SK-N-SH (cell line): Measurements from ENCODE around the gene WDR7. TPM values are rescaled to one million over a fixed set of nuclear protein-coding genes. Genes with fewer than 3 reads are reported as not detected.

Source experiments
- CTCF ChIA-PET: fragments of 300-600, 350-600 bp; formaldehyde crosslinking; extraction: SDS; loops from one replicate; lab custom pipeline; 2021; lab: Yijun Ruan, JAX
- POLR2A ChIA-PET: fragments of 350-600 bp; sonication (Branson Sonifier 250); formaldehyde crosslinking; extraction: SDS; loops from one replicate; lab custom pipeline; 2020; ENCODE audit warnings: antibody characterized with exemption, inconsistent platforms; lab: Yijun Ruan, JAX
- DNase-seq: peaks from one replicate; pipeline ENCODE4 v3.0.0; 2012
- H2AFZ ChIP-seq: fragments of 200-600 bp; sonication (generic); 2 replicates; pipeline ENCODE4 v1.8.1; 2016; ENCODE audit warnings: antibody characterized with exemption, mild to moderate bottlenecking, low read depth
- H3F3A ChIP-seq: fragments of 200-600 bp; sonication (generic); replicated peaks from 2 replicates; pipeline ENCODE3; 2016; ENCODE audit warnings: antibody characterized with exemption, mild to moderate bottlenecking; ENCODE audit not compliant: insufficient read depth
- H3K27ac ChIP-seq, 2 experiments: fragments of 200-500 bp in 1 of 2; fragments of 200-600 bp in 1 of 2; sonication (Bioruptor generic) in 1 of 2; sonication (generic), shearing (Covaris generic) in 1 of 2; 2 replicates each; pipeline versions ENCODE4 v1.5.1 to v1.6.1; 2014 to 2016; ENCODE audit warnings: low read depth in 2 of 2, inconsistent platforms in 1 of 2, low read length in 1 of 2, mild to moderate bottlenecking in 1 of 2, mixed read lengths in 1 of 2
- H3K27me3 ChIP-seq: fragments of 200-600 bp; sonication (generic), shearing (Covaris generic); 2 replicates; pipeline ENCODE4 v1.6.1; 2016; ENCODE audit warnings: mixed run types; ENCODE audit not compliant: insufficient read depth
- H3K36me3 ChIP-seq, 2 experiments: fragments of 200-500 bp in 1 of 2; fragments of 200-600 bp in 1 of 2; sonication (Bioruptor generic) in 1 of 2; sonication (generic) in 1 of 2; replicated peaks in 1 of 2; 2 replicates each; pipeline versions ENCODE3 to v1.5.1; 2014 to 2016; ENCODE audit warnings: low read length in 1 of 2, mild to moderate bottlenecking in 1 of 2; ENCODE audit not compliant: insufficient read depth in 2 of 2, control insufficient read depth in 1 of 2
- H3K4me1 ChIP-seq, 2 experiments: fragments of 200-500 bp in 1 of 2; fragments of 200-600 bp in 1 of 2; sonication (Bioruptor generic) in 1 of 2; sonication (generic), shearing (Covaris generic) in 1 of 2; 2 replicates each; pipeline versions ENCODE4 v1.5.1 to v1.6.1; 2014 to 2016; ENCODE audit warnings: low read depth in 1 of 2, low read length in 1 of 2, mixed run types in 1 of 2; ENCODE audit not compliant: insufficient read depth in 2 of 2, control insufficient read depth in 1 of 2
- H3K4me2 ChIP-seq: fragments of 200-600 bp; sonication (generic), shearing (Covaris generic); 2 replicates; pipeline ENCODE4 v1.6.1; 2017; ENCODE audit warnings: mixed run types
- H3K4me3 ChIP-seq, 2 experiments: fragments of 200-500 bp in 1 of 2; fragments of 200-600 bp in 1 of 2; sonication (Bioruptor generic) in 1 of 2; sonication (generic), shearing (Covaris generic) in 1 of 2; 2 replicates each; pipeline versions ENCODE4 v1.5.1 to v1.8.1; 2014 to 2016; ENCODE audit warnings: low read depth in 2 of 2, inconsistent platforms in 1 of 2, low read length in 1 of 2, mild to moderate bottlenecking in 1 of 2, mixed read lengths in 1 of 2, moderate library complexity in 1 of 2
- H3K79me2 ChIP-seq: fragments of 200-600 bp; sonication (generic); 2 replicates; pipeline ENCODE4 v1.8.1; 2017; ENCODE audit warnings: mild to moderate bottlenecking; ENCODE audit not compliant: insufficient read depth
- H3K9ac ChIP-seq: fragments of 200-600 bp; sonication (generic); 2 replicates; pipeline ENCODE4 v1.6.1; 2017; ENCODE audit warnings: mixed run types
- H3K9me2 ChIP-seq: fragments of 200-600 bp; sonication (generic); 2 replicates; pipeline ENCODE4 v1.6.1; 2017; ENCODE audit warnings: mixed run types
- H3K9me3 ChIP-seq: fragments of 200-600 bp; sonication (generic); 2 replicates; pipeline ENCODE4 v1.6.1; 2017; ENCODE audit warnings: mixed run types, mild to moderate bottlenecking, moderate library complexity
- H4K20me1 ChIP-seq: fragments of 200-600 bp; sonication (generic); 2 replicates; pipeline ENCODE4 v1.6.1; 2017; ENCODE audit warnings: mild to moderate bottlenecking, mixed run types; ENCODE audit not compliant: insufficient read depth
- GABPA ChIP-seq: IDR thresholded peaks from 2 replicates; pipeline ENCODE4 v1.4.0; 2012; ENCODE audit warnings: low read depth, mild to moderate bottlenecking
- IRF3 ChIP-seq: fragments of 150-350 bp; IDR thresholded peaks from 2 replicates; pipeline ENCODE4 v1.6.1; 2016; ENCODE audit warnings: mild to moderate bottlenecking, low read depth, low read length
- JUND ChIP-seq: IDR thresholded peaks from 2 replicates; pipeline ENCODE4 v1.4.0; 2012
- MEF2A ChIP-seq: IDR thresholded peaks from 2 replicates; pipeline ENCODE4 v1.4.0; 2012; ENCODE audit warnings: low read depth, borderline replicate concordance
- MXI1 ChIP-seq: IDR thresholded peaks from 2 replicates; pipeline ENCODE4 v1.6.1; 2012; ENCODE audit warnings: mild to moderate bottlenecking, low read depth, low read length, improper control_type of control experiment
- NFIC ChIP-seq: IDR thresholded peaks from 2 replicates; pipeline ENCODE4 v1.4.0; 2012; ENCODE audit warnings: borderline replicate concordance
- POLR2AphosphoS5 ChIP-seq: IDR thresholded peaks from 2 replicates; pipeline ENCODE4 v1.6.1; 2012; ENCODE audit warnings: low read depth, low read length
- RAD21 ChIP-seq: IDR thresholded peaks from 2 replicates; pipeline ENCODE4 v1.6.1; 2012; ENCODE audit warnings: mild to moderate bottlenecking, low read length
- RCOR1 ChIP-seq: fragments of 150-350 bp; IDR thresholded peaks from 2 replicates; pipeline ENCODE4 v1.6.1; 2017; ENCODE audit warnings: antibody characterized with exemption, low read length
- REST ChIP-seq: IDR thresholded peaks from 2 replicates; pipeline ENCODE4 v1.6.1; 2012; ENCODE audit warnings: mild to moderate bottlenecking, low read depth, low read length, moderate library complexity
- RXRA ChIP-seq: IDR thresholded peaks from 2 replicates; pipeline ENCODE4 v1.4.0; 2012; ENCODE audit warnings: low read depth, mild to moderate bottlenecking, borderline replicate concordance
- SIN3A ChIP-seq: IDR thresholded peaks from 2 replicates; pipeline ENCODE4 v1.6.1; 2012; ENCODE audit warnings: low read depth, mild to moderate bottlenecking, low read length, moderate library complexity, borderline replicate concordance
- SMC3 ChIP-seq: IDR thresholded peaks from 2 replicates; pipeline ENCODE4 v1.6.1; 2012; ENCODE audit warnings: low read depth, low read length, improper control_type of control experiment
- TCF12 ChIP-seq: IDR thresholded peaks from 2 replicates; pipeline ENCODE4 v1.4.0; 2012
- TEAD4 ChIP-seq: IDR thresholded peaks from 2 replicates; pipeline ENCODE4 v1.4.0; 2012; ENCODE audit warnings: mild to moderate bottlenecking, borderline replicate concordance; ENCODE audit not compliant: insufficient read depth
- WGBS: methylation state at CpG from one replicate; pipeline ENCODE4 v1.1.6; 2017; ENCODE audit warnings: low lambda C conversion rate; 5-methylcytosine and 5-hydroxymethylcytosine counted together
- polyA plus RNA-seq, 3 experiments: library from polyadenylated mRNA; depleted of rRNA; stranded (reverse); fragments of >200 nt; gene quantifications; 2 replicates each; pipeline ENCODE4 v1.2.3, GENCODE V29; 2012

The WDR7 gene
- polyA plus RNA-seq, 1 of the 3 experiments (the other 2 are of a cell fraction), result 4.1 TPM

- Histone ChIP-seq H2AFZ (no peak overlapping the region), H3K4me2 (no peak overlapping the region), H3K9ac (no peak overlapping the region), H3K4me1 (no peaks in the 10 kb centered on the region), H3K36me3 (no peaks in the 10 kb centered on the region), H3K27me3 (no peaks in the 10 kb centered on the region), H3K9me2 (no peaks in the 10 kb centered on the region)
- no peak for DNase-seq
- TF ChIP-seq IRF3 (no peak), SIN3A (no peak), REST (no peak), NFIC (no peak)
- TF ChIP-seq, all 33 proteins: peak for 0
- 90% methylated on average over 2 of the region's 2 CpGs for WGBS
- H3K9me3 ChIP-seq, result no peaks in the 10 kb centered on the region
- H3K4me3 ChIP-seq, result no peak overlapping the region
- no peak overlapping the region for H3K27ac ChIP-seq
- ChIA-PET CTCF (no interaction called here), POLR2A (no interaction called here)
- no peaks in the 10 kb centered on the region for H3F3A ChIP-seq
- no peaks in the 10 kb centered on the region for H4K20me1 ChIP-seq
- peaks cover 15% of the 10 kb centered on the region; the same call in 1 of the 2 replicates for H3K79me2 ChIP-seq
Measured at GRCh38 chr18:56662902-56663301, 11.7 kb downstream of the WDR7 start.

- CTCF ChIA-PET, result no interaction called here
- no peak for DNase-seq
- TF ChIP-seq POLR2AphosphoS5, result no peak
- TF ChIP-seq RCOR1, result no peak
- TF ChIP-seq RAD21, result no peak
- TF ChIP-seq REST, result no peak
- no peak for TF ChIP-seq GABPA
- no peak for TF ChIP-seq MXI1
- TF ChIP-seq TCF12, result no peak
- TF ChIP-seq SMC3, result no peak
- no peak for TF ChIP-seq JUND
- TF ChIP-seq MEF2A, result no peak
- TF ChIP-seq TEAD4, result no peak
- TF ChIP-seq RXRA, result no peak
- TF ChIP-seq, all 33 proteins: peak for 0
- H3K9me3 ChIP-seq, result no peaks in the 10 kb centered on the region
- H3K27me3 ChIP-seq, result no peaks in the 10 kb centered on the region
- H3K9me2 ChIP-seq, result no peaks in the 10 kb centered on the region
- peaks cover 3% of the 10 kb centered on the region for H3K79me2 ChIP-seq
- 83% methylated on average over 8 of the region's 8 CpGs for WGBS
- H3F3A ChIP-seq, result no peaks in the 10 kb centered on the region
- no peak overlapping the region for H3K4me2 ChIP-seq
- H3K27ac ChIP-seq, result no peak overlapping the region
- H3K9ac ChIP-seq, result no peak overlapping the region
- no peaks in the 10 kb centered on the region for H3K36me3 ChIP-seq
- no peak overlapping the region for H2AFZ ChIP-seq
- POLR2A ChIA-PET, result no interaction called here
- H3K4me3 ChIP-seq, result no peak overlapping the region
- no peaks in the 10 kb centered on the region for H4K20me1 ChIP-seq
- no peaks in the 10 kb centered on the region for H3K4me1 ChIP-seq
Measured at GRCh38 chr18:56672391-56672790, 21.2 kb downstream of the WDR7 start.
